GM20000 (cell line): ENCODE measurements around the gene SERPINA1.

Experiments
- DNase-seq: peaks from one replicate; pipeline ENCODE4 v3.0.0; 2012; ENCODE audit warnings: low spot score
- CTCF ChIP-seq: IDR thresholded peaks from 2 replicates; pipeline ENCODE4 v1.5.1; 2012; ENCODE audit warnings: mild to moderate bottlenecking, control low read depth; ENCODE audit errors: extremely low read depth, missing control alignments

SERPINA1 gene

GRCh38 chr14:94329857-94330256 lies 58.5 kb downstream of the SERPINA1 start:
- no peak for TF ChIP-seq CTCF
- no peak for DNase-seq

- DNase-seq = no peak
- TF ChIP-seq CTCF = no peak
Measured at GRCh38 chr14:94328196-94328595, 60.2 kb downstream of the SERPINA1 start.
